Stimulated activated naive CD4-positive, alpha-beta T cell treated with Interleukin-2 at 50 U/mL for 16 hours (primary cell): ENCODE results near the gene ECHS1.
A peak's percentile ranks its signal among the peaks of the same experiment; 100 is the strongest.

Source experiments
- DNase-seq: peaks from one replicate; lab custom pipeline; 2025; lab: John Stamatoyannopoulos, UW

The ECHS1 gene

GRCh38 chr10:133339708-133340380 is 33.3 kb downstream of the ECHS1 start:
- no peak for DNase-seq

- no peak for DNase-seq
These were observed 34.8 kb downstream of the ECHS1 start for GRCh38 chr10:133338080-133339071.

GRCh38 chr10:133337370-133337725 is 35.8 kb downstream of the ECHS1 start:
- no peak for DNase-seq

DNA sequence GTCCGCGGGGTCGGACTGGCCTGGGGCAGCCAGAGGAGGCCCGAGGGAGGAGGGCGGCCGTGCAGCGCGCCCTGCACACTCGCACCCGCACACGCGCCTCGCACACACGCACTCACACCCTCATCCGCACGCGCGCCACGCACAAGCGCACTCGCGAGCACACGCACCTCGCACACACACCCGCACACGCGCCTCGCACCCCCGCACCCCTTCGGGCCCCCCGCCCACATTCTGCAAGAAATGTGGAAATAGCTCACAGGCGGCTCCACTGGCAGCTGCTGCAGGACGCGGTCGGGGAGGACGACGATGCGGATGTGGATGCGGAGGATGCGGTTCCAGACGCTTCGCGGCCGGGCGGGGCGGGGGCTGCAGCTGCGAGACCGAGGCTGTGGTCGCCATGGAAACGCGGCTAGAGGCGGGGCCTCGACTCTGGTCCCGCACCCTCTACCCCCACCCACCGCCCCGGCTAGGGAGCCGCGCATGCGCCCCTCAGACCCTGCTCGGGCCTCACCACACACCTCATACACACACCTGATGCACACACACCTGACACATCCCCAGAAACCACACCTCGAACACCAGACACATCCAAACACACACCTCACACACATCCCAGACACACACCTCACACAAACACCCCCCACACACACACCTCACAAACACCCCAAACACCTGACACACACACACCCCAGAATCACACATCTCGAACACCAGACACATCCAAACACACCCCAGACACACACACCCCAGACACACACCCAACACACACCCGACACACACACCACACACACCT is 36.4 kb downstream of the ECHS1 start, which contains the start of gene CALY:
Gene CALY, minus strand, starts transcription at position 320 of the 793 bp plus-strand sequence. CDS start 7,907 bp downstream, outside the sequence.
- DNase-seq: peak; percentile 76

DNA sequence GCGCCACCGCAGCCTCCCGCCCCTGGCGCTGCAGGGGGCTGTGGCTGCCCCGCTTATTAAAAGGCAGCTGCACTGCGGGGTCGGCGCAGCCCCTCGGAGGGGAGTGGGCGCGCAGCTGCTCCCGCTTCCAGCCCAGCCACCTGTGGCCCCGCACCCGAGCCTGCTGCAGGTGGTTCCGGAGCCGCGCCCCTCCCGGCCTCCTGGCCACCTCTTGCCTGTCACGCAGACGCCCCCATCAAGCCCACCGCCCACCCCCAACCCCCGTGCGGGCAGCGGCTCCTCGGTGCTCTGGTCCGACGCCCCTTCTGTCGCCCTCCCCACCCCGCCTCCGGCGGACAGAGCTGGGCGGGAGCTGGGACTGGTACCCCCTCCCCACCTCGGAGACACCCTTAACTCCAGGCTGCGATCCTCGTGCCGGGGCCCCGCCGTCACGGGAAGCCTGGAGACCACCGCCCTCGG is 37.0 kb downstream of the ECHS1 start:
- DNase-seq: no peak

DNA sequence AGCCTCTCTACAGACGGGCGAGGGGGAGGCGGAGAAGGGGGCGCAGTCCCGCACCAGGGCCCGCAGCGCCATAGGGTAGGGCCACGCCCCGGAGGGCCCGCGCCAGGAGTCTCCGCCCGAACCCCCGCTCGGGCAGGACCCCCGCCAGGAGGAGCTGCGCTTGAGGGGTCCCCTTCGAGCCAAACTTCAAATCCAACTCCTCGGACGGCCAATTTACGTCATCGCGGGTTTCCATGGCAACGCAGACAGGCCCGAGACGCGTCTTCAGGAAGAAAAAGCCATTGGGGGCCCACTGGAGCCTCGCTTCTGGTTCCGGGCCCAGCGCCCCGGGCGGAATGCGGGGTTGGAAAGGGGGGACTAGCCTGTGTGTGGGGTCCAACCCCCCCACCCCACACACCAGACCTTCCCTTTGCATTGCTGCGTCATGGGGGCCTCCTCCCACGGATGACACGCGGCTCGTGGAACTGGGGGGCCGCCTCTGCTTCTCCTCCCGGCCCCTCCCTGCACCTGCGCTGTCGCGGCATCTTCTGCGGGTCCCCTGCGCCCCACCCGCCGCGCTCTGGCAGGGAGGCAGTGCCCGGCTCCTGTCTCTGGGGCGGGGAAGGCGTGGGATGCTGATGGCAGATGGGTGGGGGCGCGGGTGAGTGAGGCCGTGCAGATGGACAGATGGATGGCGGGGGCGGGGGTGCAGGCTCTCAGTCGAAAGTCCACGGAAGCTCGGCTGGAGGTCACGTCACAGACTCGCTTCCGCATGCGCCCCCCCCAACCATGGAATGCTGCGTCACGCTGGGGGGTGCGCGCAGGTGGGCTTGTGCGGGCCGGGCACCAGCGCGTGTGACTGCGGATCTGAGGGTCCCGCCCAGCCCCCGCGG is 37.7 kb downstream of the ECHS1 start:
- peak; percentile 70 for DNase-seq

- DNase-seq: no peak
These were observed 38.5 kb downstream of the ECHS1 start for GRCh38 chr10:133334503-133335245.

DNA sequence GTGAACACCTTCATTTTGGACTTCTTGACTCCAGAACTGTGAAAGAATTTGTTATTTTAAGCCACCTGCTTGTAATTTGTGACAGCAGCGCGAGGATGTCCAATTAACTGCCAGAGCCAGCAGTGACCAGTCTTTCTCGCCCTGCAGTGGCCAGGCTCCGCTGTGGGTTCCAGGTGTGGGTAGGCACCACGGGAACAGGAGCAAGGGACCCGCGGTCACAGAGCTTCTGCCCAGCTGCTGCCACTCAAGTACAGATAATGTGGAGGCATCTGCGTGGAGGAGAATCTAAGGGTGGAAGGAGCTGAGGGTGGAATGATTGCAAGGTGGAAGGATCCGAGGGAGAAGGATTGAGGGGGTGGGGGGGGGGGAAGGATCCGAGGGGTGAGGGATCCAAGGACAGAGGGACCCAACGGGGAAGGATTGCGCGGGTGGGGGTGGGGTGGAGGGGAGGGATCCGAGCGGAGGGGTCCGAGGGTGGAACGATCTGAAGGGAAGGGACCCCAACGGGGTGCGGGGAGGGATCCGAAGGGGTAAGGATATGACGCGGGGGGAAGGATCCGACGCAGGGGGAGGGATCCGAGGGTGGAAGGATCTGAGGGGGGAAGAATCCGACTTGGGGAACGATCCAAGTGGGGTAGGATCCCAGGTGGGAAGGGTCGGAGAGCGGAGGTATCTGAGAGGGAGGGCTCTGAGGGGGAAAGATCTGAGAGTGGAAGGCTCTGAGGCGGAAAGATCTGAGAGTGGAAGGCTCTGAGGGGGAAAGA is 40.0 kb downstream of the ECHS1 start:
- no peak for DNase-seq

DNA sequence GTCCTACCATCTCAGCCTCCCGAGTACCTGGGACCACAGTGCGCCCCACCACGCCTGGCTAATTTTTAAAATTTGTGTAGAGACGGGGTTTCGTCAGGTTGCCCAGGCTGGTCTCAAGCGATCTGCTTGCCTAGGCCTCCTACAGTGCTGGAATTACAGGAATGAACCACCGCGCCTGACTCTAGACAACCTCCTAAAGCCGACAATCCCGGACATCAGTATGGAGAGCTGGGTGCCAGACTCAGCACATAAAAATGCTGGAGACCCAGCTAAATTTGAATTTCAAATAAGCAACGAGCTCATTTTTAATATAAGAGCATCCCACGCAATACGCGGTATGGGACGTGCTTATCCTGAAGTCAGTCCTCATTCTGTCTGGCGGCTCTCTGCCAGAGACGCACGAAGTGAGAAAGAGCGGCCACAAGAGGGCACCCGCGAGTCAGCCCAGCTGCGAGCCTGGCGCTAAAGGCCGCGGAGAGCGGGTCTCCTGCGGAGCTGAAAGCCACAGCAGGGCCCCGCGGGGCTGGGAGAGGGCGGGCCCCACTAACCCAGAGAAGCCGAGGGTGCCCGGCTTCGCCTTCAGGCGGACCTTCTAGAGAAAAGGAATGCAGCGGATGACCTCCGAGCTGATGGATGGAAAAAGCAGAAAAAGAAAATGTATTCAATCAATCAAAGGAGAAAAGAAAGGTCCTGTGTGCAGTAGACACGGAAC is 43.5 kb downstream of the ECHS1 start:
- peak; percentile 81 for DNase-seq

GRCh38 chr10:133328358-133329343 is 44.5 kb downstream of the ECHS1 start:
- no peak for DNase-seq

DNA sequence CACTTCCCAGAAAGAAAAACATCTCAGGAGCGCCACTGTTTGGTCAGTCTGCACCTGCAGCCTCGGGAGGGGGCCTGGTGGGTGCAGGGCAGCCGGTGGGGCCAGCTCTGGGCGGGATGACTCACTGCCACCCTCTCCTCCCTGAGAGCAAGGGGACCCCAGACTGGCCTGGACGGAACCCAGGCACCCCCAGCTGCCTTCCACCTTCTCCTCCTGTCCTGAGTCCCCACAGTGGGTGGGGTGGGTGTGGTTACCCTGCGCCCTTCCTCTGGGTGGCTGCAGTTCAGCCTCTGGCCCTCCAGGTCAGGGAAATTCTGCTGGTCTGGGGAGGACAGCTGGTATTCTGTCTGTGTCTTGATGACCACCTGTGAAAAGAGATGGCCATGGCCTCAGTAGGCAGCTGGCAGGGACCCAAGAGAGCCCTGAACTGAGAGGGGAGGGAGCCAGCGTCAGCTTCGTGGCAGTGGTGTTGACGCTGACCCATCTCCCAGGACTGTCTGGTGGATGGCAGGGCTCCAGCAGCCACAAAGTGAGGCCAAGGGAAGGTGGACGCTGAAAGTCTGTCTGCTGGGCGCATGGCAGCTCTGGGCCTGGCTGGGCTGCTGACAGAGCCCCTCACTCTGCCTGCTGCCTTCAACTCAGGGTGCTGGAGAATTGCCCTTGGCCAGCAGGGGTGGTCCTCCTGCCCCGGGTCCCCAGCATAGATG is 45.4 kb downstream of the ECHS1 start:
- DNase-seq: no peak

- no peak for DNase-seq
These were observed 46.2 kb downstream of the ECHS1 start for GRCh38 chr10:133326745-133327650.

DNA sequence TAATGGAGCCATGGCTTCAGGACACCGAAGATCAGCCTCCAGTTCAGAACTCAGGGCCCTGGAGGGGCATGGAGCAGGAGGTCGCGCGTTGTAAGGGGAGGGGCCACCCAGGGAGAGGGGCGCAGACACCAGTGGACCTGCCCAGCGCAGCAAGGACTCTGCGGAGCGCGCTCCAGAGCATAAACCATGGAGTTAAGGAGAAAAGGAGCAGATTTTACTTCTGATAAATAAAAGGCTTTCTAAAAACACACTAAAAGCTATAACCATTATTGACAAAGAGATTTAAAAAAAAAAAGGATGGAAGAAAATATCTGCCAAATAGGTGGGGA is 47.0 kb downstream of the ECHS1 start:
- DNase-seq: no peak

GRCh38 chr10:133325440-133326222 is 47.5 kb downstream of the ECHS1 start:
- DNase-seq: no peak

DNA sequence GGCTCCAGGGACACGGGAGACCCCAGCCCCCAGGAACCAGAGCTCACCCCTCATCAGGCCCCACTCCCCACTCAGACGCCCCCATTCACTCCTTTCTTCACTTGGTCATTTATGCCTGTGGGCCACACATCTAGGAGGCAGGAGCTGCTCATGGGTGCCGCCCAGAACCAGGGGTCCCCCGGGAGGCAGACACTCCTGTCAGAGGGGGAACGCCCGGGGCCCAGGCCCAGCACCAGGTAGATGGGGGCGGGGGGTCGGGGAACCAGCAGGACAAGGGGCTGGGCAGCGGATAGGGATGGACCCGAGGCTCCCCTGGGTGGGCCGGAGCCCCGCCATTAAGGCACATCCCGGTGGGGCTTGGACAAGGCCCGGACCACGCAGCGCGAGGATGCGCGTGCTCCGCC is 48.3 kb downstream of the ECHS1 start:
- DNase-seq: no peak
